Umbilical cord (tissue), 2 donors: Measurements from ENCODE around the gene UBXN2A. TPM values are rescaled to one million over a fixed set of nuclear protein-coding genes. Genes with fewer than 3 reads are reported as not detected.
"Not testable (repeated sequence)": the region's sequence is repeated elsewhere in the genome, so short reads cannot be mapped to it uniquely, and the experiment has no call there.

ENCODE experiments used
- DNase-seq: peaks from one replicate; pipeline ENCODE4 v3.0.0-alpha.2; 2015; ENCODE audit warnings: low spot score
- total RNA-seq: library from RNA; depleted of rRNA; stranded (reverse); fragments of >200 nt; gene quantifications from one replicate; pipeline ENCODE4 v1.2.3, GENCODE V29; 2014; ENCODE audit warnings: low replicate concordance; ENCODE audit not compliant: insufficient read depth

UBXN2A gene
- total RNA-seq, 1 donor from 2014 or later = 15.4 TPM

- DNase-seq = no peak
These were observed 71.2 kb downstream of the UBXN2A start for GRCh38 chr2:24011250-24012104.

DNA sequence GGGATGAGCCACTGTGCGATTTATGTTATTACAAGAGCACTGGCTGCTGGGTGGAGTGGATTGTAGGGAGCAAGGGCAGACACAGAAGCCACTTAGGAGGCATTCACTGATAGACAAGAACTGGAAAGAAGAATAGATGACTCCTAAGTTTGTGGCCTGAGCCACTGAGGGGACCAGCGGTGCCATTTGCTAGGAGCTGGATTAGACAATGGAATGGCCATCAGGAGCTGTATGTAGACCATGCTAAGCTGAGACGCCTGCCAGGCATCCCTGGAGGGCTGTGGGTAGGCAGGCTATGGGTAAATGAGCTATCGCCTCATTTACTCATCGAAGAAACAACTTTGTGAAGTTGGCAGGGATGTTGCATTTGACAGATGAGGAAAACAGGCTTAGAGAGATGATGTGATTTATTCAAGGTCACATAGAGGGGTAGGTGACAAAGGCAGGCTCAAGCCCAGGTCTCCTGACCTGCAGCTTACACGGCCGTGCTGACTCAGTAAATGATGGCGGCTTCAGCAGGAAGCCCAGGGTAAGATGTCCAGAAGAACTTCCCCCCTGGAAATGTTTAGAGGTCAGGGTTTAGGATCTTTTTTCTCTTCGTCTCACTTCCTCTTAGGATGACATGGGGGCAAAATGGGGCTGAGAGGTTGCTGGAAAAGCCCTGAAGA lies 72.4 kb downstream of the UBXN2A start:
- no peak for DNase-seq

GRCh38 chr2:24014902-24015301 lies 74.6 kb downstream of the UBXN2A start:
- not testable (repeated sequence) for DNase-seq

GRCh38 chr2:24015562-24016375 lies 75.5 kb downstream of the UBXN2A start:
- no peak for DNase-seq

GRCh38 chr2:24016376-24016761 lies 76.1 kb downstream of the UBXN2A start:
- no peak for DNase-seq

GRCh38 chr2:24016853-24017703 lies 76.8 kb downstream of the UBXN2A start:
- no peak for DNase-seq

DNA sequence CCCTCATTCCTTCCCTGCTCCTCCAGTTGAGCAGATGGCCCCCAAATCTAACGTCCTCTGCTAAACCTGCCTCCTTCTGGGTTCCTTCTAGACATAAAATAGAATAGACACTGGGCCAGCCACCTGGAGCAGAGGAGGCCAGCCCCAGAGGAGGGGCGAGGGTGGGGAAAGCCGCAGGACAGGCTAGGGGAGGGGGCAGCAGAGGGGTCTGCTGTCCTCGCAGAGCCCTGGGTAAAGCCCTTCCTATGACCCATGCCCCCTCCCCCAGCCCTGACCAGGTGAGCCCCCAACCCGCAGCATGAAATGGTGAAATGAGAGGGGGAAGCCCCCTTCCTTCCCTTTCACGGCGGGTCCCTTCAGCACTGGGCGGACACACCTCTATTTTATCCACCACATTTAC lies 77.4 kb downstream of the UBXN2A start:
- no peak for DNase-seq

- DNase-seq = no peak
These were observed 78.0 kb downstream of the UBXN2A start for GRCh38 chr2:24018241-24018640.

DNA sequence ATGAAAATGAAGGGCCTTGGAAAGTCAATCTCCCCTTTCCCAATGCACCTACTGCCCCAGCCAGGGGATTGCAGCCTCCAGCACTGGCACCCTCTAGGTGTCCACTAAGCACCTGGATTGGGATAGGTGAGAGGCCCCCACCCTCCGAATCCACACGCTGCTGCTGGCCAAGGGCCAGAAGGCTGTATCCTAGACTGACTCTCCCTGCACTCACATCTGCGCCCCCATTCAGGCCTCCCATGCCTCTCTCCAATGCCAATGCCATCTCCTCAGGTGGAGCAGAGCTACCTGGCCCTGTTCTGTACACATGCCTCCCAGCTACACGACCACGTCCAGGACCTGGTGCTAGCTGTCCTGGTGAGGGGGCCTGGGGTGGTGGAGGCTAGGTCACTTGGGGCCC lies 79.5 kb downstream of the UBXN2A start:
- no peak for DNase-seq

DNA sequence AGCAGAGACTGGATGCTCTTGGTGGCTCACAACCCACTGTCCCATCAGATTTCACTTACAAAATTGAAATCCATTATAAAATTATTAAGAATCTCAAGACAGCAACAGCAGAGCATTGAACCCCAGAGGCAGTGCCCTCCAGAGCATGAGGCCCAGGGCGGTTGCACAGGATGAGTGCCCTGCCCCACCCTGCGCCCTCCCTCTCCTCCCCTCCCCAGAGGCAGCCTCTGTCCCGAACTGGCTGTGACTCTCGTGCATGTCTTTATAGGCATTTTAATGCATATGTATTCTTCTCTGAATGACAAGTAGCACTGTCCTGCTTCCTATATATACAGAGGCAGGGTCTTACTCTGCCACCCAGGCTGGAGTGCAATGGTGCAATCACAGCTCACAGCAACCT lies 80.0 kb downstream of the UBXN2A start:
- no peak for DNase-seq

- no peak for DNase-seq
These were observed 81.1 kb downstream of the UBXN2A start for GRCh38 chr2:24021122-24021998.

DNA sequence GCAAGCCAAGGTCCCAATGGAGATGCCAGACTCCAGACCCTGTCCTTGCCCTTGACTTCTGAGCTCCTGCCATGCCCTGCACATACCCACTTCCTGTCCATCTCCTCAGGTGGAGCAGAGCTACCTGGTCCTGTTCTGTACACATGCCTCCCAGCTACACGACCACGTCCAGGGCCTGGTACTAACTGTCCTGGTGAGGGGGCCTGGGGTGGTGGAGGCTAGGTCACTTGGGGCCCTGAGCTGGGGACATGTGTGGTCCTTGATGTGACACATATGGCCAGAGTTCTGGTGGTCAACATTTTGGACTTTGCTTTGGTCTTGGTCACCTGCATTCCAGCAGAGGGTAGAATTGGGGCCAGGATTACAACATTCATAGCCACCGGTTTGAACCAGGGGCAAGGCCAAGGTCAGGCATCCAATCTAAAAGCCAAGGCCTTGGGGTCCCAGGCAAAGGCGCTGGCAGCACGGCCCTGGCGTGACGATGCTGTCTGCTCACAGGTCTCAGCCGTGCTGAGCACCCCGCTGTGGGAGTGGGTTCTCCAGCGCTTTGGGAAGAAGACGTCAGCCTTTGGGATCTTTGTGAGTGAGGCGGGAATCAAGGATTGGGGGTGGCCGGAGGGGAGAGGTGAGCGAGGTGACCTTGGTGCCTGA lies 82.2 kb downstream of the UBXN2A start:
- DNase-seq = no peak

- no peak for DNase-seq
These were observed 82.8 kb downstream of the UBXN2A start for GRCh38 chr2:24022975-24023575.

- DNase-seq = no peak
These were observed 83.8 kb downstream of the UBXN2A start for GRCh38 chr2:24024018-24024417.

DNA sequence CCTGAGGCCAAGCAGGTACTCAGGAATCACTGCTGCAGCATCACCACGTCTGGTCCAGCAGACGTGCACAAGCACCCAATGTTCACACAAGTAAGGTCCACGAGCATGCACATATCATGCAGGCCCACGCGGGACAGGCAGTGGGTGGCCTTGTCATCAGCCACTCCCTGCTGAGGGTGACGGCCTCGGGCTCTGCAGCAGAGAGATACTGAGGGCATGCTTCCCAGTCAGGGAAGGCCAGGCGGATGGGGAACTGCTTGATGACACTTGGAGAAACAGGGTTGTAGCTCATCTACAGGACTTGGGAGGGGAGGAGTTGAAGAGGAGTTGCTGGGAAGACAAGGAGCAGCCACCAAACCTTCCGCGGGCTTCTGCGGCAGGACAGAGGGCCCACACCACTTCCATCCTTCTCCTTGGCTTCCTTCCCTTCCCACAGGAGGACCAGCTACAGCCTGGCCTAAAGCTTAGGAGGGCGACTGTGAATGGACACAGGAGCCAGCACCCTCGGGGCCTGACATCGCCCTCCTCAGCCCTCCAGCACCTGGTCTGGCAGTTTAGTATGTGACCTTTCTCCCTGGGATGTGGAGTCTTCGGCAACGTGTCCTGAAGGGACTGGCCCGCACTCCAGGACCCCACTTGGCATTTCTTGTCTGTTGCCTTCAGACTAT lies 84.9 kb downstream of the UBXN2A start:
- no peak for DNase-seq

DNA sequence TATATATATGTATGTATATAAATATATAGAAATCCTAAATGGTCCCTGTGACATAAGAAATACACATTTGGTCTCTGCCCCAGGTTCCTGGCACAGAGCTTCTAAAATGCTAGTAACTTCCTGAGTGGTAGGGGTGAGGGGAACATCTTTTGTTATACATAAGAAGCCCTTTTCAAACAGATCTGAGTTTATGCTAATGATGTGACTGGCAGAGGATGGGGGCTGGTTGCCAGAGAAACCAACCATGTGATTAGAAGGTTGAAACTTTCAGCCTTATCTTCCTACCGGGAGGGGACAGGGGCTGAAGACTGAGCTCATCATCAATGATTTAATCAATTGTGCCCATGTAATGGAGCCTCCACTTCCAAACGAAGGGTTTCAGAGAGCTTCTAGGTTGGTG lies 86.0 kb downstream of the UBXN2A start:
- DNase-seq = no peak

- DNase-seq = no peak
These were observed 98.7 kb downstream of the UBXN2A start for GRCh38 chr2:24038786-24039499.

GRCh38 chr2:24040511-24040910 lies 100.2 kb downstream of the UBXN2A start:
- DNase-seq = no peak
